ENCODE measurements around the gene SHMT2. TPM values are rescaled to one million over a fixed set of nuclear protein-coding genes. Genes with fewer than 3 reads are reported as not detected.

SHMT2 gene
- total and polyA plus RNA-seq, 9 of the 15 experiments (the other 6 are each of a cell fraction or from before 2014, with no cell fraction given) = 46.1 to 319 (median 115) TPM

GRCh38 chr12:57238854-57239554 lies 9.5 kb downstream of the SHMT2 start:
- H3K4me3 ChIP-seq = peak overlapping the region; percentile 46
- POLR2A ChIA-PET = interaction anchor here (0.5 to 4.7 kb wide), 9 partner anchors 9 to 593 kb away, joined by 3 to 33 read pairs (median 3); partner anchors contain the start of genes ATP5F1B and SHMT2
- in situ Hi-C loops (cut with MboI) (no loop called here), intact Hi-C loops (cut with micrococcal nuclease) (loop anchor here (1.0 kb wide), 1 partner anchor 26 kb away; no protein-coding TSS in a partner anchor)
- H3K4me2 ChIP-seq (ENCODE audit: insufficient read depth, low read length) = peak overlapping the region; percentile 84
- H3K9me1 ChIP-seq (ENCODE audit: control insufficient read depth, insufficient read depth, low read length) = peaks cover 2% of the 10 kb centered on the region
- H3K36me3 ChIP-seq (ENCODE audit: control insufficient read depth, insufficient read depth, low read length) = peaks cover 18% of the 10 kb centered on the region; the same call in 2 of the 3 replicates
- peaks cover 2 to 23% of the 10 kb centered on the region in 2 experiments; a peak in 3 of 5 replicates for H3K27me3 ChIP-seq (ENCODE audit: control insufficient read depth in 2 of 2, insufficient read depth in 2 of 2, low read length in 2 of 2)
- no TSS peak for BruUV-seq (replicated peaks)
- H3K27ac ChIP-seq (ENCODE audit: extremely low read depth, low read depth, low read length) = no peak overlapping the region; the same call in 2 of the 3 replicates
- WGBS (ENCODE audit: insufficient coverage, low coverage, missing lambda C conversion rate) = 6% methylated on average over 46 of the region's 47 CpGs
- CTCF ChIA-PET (ENCODE audit: low intra/inter-chr PET ratio) = interaction anchor here (0.6 to 6.6 kb wide), 6 partner anchors 18 to 231 kb away, joined by 3 to 186 read pairs (median 3); partner anchors contain the start of gene NXPH4
- H3K79me2 ChIP-seq (ENCODE audit: control insufficient read depth, insufficient read depth, low read length) = no peaks in the 10 kb centered on the region
- peak overlapping the region; percentile 99 for H2AFZ ChIP-seq (ENCODE audit: low read depth, low read length)
- no peaks in the 10 kb centered on the region for H3K9me3 ChIP-seq (replicated peaks; ENCODE audit: control insufficient read depth, insufficient read depth, low read depth, low read length)
- DNase-seq (ENCODE audit: extremely low read depth in 1 of 4, low spot score in 3 of 4) (peak; percentile 90 to 96 (median 93)), ATAC-seq (peak; percentile 63), FAIRE-seq (peak; percentile 73)
- peaks cover 8% of the 10 kb centered on the region for H4K20me1 ChIP-seq (replicated peaks; ENCODE audit: control insufficient read depth, insufficient read depth, low read length)
- peak overlapping the region; percentile 63 to 86; a peak in 3 of 4 replicates for H3K9ac ChIP-seq (ENCODE audit: insufficient read depth in 1 of 2, low read depth in 2 of 2, low read length in 2 of 2)
- peaks cover 48 to 87% of the 10 kb centered on the region in 2 experiments for H3K4me1 ChIP-seq (replicated peaks in 1 of 2; ENCODE audit: control insufficient read depth in 2 of 2, insufficient read depth in 2 of 2, low read length in 2 of 2)
- TF ChIP-seq ATF6 (CRISPR knock-in tag; IDR thresholded peaks at IDR 0.05) (no peak), ZBED1 (IDR thresholded peaks at IDR 0.05) (no peak), NEUROD1 (IDR thresholded peaks at IDR 0.05; ENCODE audit: borderline replicate concordance, low read depth, low read length, partially characterized antibody) (peak; percentile 42), ATF7 (IDR thresholded peaks at IDR 0.05) (peak; percentile 63; the same call in 1 of the 2 replicates), MCM7 (IDR thresholded peaks at IDR 0.05) (no peak), MLLT1 (IDR thresholded peaks at IDR 0.05) (peak in 1 of 2 experiments; percentile 96; a peak in 2 of 4 replicates), REST (IDR thresholded peaks at IDR 0.05; ENCODE audit: borderline replicate concordance) (peak; percentile 90), REST (CRISPR knock-in tag; IDR thresholded peaks at IDR 0.05; ENCODE audit: low read depth) (peak; percentile 50; the same call in 1 of the 2 replicates), MYC (IDR thresholded peaks at IDR 0.05; ENCODE audit: low read depth, low read length) (peak; percentile 80), MYC (CRISPR knock-in tag; IDR thresholded peaks at IDR 0.05; ENCODE audit: borderline replicate concordance, low read depth) (peak; percentile 21; the same call in 1 of the 2 replicates)

Data from K562 (cell line).